ENCODE data around the gene ELMO1. TPM values are rescaled to one million over a fixed set of nuclear protein-coding genes. Genes with fewer than 3 reads are reported as not detected.

Gene ELMO1
- total and polyA plus RNA-seq, 2 of the 13 experiments (the other 11 are each of a cell fraction or from before 2014, with no cell fraction given) = 0.11 to 0.17 TPM

DNA sequence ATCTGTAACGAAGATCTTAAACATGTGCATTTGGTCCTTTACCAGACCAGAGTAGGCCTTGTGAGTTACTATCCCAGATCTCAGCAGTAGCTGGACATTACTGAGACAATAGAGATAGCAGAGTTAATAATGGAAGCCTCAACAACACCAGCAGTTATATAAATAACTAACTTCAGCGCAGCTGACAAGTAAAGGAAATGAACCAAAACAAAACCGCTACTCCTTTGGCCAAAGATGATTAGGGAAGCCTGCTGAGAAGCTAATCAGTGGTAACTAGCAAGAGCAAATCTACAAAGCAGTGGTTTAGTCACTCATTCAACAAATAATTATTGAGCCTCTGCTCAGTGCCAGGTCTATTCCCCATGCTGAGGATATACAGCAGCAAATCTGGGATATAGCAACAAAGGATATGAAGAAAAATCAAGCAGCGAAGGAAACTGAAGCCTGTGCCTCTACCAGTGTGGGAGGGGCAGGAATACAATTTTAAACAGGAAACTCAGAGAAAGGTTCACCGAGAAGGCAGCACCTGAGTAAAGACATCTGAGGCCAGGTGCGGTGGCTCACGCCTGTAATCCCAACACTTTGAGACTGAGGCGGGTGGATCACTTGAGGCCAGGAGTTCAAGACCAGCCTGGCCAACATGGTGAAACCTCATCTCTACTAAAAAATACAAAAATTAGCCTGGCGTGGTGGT, 103.6 kb downstream of the ELMO1 start (continued):
- TF ChIP-seq, protein P1, sequence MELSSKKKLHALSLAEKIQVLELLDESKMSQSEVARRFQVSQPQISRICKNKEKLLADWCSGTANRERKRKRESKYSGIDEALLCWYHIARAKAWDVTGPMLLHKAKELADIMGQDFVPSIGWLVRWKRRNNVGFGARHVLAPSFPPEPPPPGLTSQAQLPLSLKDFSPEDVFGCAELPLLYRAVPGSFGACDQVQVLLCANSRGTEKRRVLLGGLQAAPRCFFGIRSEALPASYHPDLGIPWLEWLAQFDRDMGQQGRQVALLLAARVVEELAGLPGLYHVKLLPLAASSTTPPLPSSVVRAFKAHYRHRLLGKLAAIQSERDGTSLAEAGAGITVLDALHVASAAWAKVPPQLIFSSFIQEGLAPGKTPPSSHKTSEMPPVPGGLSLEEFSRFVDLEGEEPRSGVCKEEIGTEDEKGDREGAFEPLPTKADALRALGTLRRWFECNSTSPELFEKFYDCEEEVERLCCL (CRISPR knock-in tag; IDR thresholded peaks at IDR 0.05; ENCODE audit: borderline replicate concordance) = no peak
- no peak for TF ChIP-seq SNAI1 (CRISPR knock-in tag; IDR thresholded peaks at IDR 0.05; ENCODE audit: borderline replicate concordance)
- TF ChIP-seq MIXL1 (CRISPR knock-in tag; IDR thresholded peaks at IDR 0.05) = no peak

DNA sequence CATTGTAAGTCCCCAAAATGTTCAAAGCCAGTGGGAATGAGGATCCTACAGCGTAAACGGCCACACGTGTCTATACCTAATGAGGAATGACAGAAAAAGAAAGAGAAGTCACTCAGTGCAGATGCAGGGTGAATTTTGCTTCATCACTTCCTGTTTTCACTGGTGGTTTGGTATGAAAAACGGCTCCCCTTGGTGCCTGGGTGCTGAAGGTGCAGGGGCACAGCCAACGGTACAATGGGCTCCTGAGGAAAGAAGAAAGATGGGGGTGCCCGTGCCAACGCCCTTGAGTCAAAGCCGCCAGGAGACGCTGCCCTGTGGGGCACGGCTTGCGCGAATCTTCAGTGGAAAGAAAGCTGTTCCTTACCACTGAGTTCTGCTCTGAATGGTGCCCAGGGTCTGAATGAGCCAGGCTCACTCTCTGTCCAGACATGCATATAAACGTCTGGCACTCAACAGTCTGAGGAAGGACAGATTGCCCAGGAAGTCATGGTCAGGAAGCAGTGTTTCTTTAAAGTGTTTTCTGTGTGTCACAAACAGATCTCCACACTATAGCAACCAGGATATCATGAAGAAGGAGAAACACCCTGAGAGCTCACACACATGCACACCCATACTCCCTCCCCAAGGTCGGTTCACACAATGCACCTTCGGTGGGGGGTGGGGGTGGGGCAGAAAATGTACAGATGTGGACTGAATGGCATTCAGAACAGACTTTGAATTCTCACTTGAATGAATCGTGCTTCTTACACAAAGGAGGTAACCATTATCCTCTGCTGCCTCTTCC, 105.8 kb downstream of the ELMO1 start:
- Histone ChIP-seq H3K4me2 (ENCODE audit: low read depth, low read length) (no peak overlapping the region), H3K79me2 (ENCODE audit: insufficient read depth, low read length) (no peaks in the 10 kb centered on the region), H3K27me3 (ENCODE audit: control insufficient read depth in 1 of 2, insufficient read depth in 2 of 2, low read length in 2 of 2) (no peaks in the 10 kb centered on the region), H4K20me1 (ENCODE audit: insufficient read depth, low read length) (no peaks in the 10 kb centered on the region), H3K4me3 (replicated peaks in 1 of 3; ENCODE audit: insufficient read depth in 1 of 3, low read depth in 2 of 3, low read length in 3 of 3) (no peak overlapping the region), H3K36me3 (replicated peaks in 1 of 2; ENCODE audit: control insufficient read depth in 1 of 2, insufficient read depth in 2 of 2, low read length in 2 of 2) (no peaks in the 10 kb centered on the region), H3K9me3 (ENCODE audit: low read length) (no peaks in the 10 kb centered on the region), H3K27ac (ENCODE audit: extremely low read length, insufficient read depth, low read length) (no peak overlapping the region), H2AFZ (ENCODE audit: low read length) (no peak overlapping the region), H3K4me1 (ENCODE audit: insufficient read depth, low read length) (no peaks in the 10 kb centered on the region), H3K9ac (ENCODE audit: insufficient read depth, low read depth, low read length) (no peak overlapping the region)
- CTCF ChIA-PET (ENCODE audit: low intra/inter-chr PET ratio, low total read pairs) = no interaction called here
- POLR2A ChIA-PET = no interaction called here
- WGBS (ENCODE audit: low lambda C conversion rate) = 20% methylated on average over 9 of the region's 16 CpGs
- no TSS peak for BruUV-seq (replicated peaks)
- no peak for ATAC-seq
- in situ Hi-C loops (cut with HindIII; ENCODE audit: extremely low pct_ligation_motif_present, low pct_unique_long_range_greater_than_20kb) = no loop called here
- no peak for FAIRE-seq
- DNase-seq (ENCODE audit: low spot score) = no peak
- intact Hi-C loops (cut with micrococcal nuclease; ENCODE audit: unreplicated experiment) = no loop called here
- no peak for TF ChIP-seq NR2F1 (CRISPR knock-in tag; IDR thresholded peaks at IDR 0.05)
- TF ChIP-seq, protein P2, sequence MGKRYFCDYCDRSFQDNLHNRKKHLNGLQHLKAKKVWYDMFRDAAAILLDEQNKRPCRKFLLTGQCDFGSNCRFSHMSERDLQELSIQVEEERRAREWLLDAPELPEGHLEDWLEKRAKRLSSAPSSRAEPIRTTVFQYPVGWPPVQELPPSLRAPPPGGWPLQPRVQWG (CRISPR knock-in tag; IDR thresholded peaks at IDR 0.05; ENCODE audit: borderline replicate concordance, low read depth) = no peak
- TF ChIP-seq ZNF207 (IDR thresholded peaks at IDR 0.05; ENCODE audit: borderline replicate concordance) = no peak
- TF ChIP-seq ZNF337 (CRISPR knock-in tag; IDR thresholded peaks at IDR 0.05; ENCODE audit: borderline replicate concordance, low read depth) = no peak
- TF ChIP-seq, protein P3, sequence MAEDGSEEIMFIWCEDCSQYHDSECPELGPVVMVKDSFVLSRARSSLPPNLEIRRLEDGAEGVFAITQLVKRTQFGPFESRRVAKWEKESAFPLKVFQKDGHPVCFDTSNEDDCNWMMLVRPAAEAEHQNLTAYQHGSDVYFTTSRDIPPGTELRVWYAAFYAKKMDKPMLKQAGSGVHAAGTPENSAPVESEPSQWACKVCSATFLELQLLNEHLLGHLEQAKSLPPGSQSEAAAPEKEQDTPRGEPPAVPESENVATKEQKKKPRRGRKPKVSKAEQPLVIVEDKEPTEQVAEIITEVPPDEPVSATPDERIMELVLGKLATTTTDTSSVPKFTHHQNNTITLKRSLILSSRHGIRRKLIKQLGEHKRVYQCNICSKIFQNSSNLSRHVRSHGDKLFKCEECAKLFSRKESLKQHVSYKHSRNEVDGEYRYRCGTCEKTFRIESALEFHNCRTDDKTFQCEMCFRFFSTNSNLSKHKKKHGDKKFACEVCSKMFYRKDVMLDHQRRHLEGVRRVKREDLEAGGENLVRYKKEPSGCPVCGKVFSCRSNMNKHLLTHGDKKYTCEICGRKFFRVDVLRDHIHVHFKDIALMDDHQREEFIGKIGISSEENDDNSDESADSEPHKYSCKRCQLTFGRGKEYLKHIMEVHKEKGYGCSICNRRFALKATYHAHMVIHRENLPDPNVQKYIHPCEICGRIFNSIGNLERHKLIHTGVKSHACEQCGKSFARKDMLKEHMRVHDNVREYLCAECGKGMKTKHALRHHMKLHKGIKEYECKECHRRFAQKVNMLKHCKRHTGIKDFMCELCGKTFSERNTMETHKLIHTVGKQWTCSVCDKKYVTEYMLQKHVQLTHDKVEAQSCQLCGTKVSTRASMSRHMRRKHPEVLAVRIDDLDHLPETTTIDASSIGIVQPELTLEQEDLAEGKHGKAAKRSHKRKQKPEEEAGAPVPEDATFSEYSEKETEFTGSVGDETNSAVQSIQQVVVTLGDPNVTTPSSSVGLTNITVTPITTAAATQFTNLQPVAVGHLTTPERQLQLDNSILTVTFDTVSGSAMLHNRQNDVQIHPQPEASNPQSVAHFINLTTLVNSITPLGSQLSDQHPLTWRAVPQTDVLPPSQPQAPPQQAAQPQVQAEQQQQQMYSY (CRISPR knock-in tag; IDR thresholded peaks at IDR 0.05) = no peak
- TF ChIP-seq KLF15 (CRISPR knock-in tag; IDR thresholded peaks at IDR 0.05; ENCODE audit: borderline replicate concordance) = no peak
- no peak for TF ChIP-seq KLF13 (CRISPR knock-in tag; IDR thresholded peaks at IDR 0.05)
- no peak for TF ChIP-seq LCORL (IDR thresholded peaks at IDR 0.05)
- TF ChIP-seq LCORL (CRISPR knock-in tag; IDR thresholded peaks at IDR 0.05) = no peak

Measured in HepG2 (cell line).